ENCODE results near the gene ID2.

ID2 gene

GRCh38 chr2:8721410-8721809 is 39.6 kb downstream of the ID2 start:
- CTCF ChIA-PET = interaction anchor here (0.6 to 0.7 kb wide), 2 partner anchors 72 to 1334 kb away, joined by 3 read pairs; no protein-coding TSS in a partner anchor
- Histone ChIP-seq H3K4me3 (ENCODE audit: low read depth, low read length) (no peak overlapping the region), H3K27ac (ENCODE audit: extremely low read depth, low read depth, low read length) (no peak overlapping the region), H3K36me3 (ENCODE audit: control insufficient read depth in 2 of 2, insufficient read depth in 1 of 2, low read length in 2 of 2) (no peaks in the 10 kb centered on the region), H3K4me1 (ENCODE audit: control insufficient read depth, insufficient read depth, low read length) (no peaks in the 10 kb centered on the region), H3K9me3 (ENCODE audit: control insufficient read depth, insufficient read depth, low read depth, low read length) (no peaks in the 10 kb centered on the region)
- POLR2A ChIA-PET = no interaction called here
- no peak for TF ChIP-seq ZNF433 (tag by site-specific recombination; IDR thresholded peaks at IDR 0.05; ENCODE audit: low read depth)
- TF ChIP-seq ZNF664 (tag by site-specific recombination; IDR thresholded peaks at IDR 0.05) = no peak
- no peak for TF ChIP-seq ZNF121 (tag by site-specific recombination; IDR thresholded peaks at IDR 0.05)
- no peak for TF ChIP-seq ZNF341 (tag by site-specific recombination; IDR thresholded peaks at IDR 0.05; ENCODE audit: low read depth)
- TF ChIP-seq ELK4 (IDR thresholded peaks at IDR 0.05; ENCODE audit: borderline replicate concordance, low read depth, low read length) = no peak
- no peak for TF ChIP-seq ZNF19 (tag by site-specific recombination; IDR thresholded peaks at IDR 0.05; ENCODE audit: low read depth)
- no peak for TF ChIP-seq ZBTB26 (tag by site-specific recombination; optimal IDR thresholded peaks at IDR 0.05)
- TF ChIP-seq ZNF157 (tag by site-specific recombination; IDR thresholded peaks at IDR 0.05) = no peak
- TF ChIP-seq SALL2 (tag by site-specific recombination; IDR thresholded peaks at IDR 0.05; ENCODE audit: borderline replicate concordance) = no peak
- no peak for TF ChIP-seq ZNF18 (tag by site-specific recombination; IDR thresholded peaks at IDR 0.05)
- TF ChIP-seq KLF9 (tag by site-specific recombination; IDR thresholded peaks at IDR 0.05; ENCODE audit: low read depth) = no peak
- no peak for TF ChIP-seq KLF10 (tag by site-specific recombination; IDR thresholded peaks at IDR 0.05)
- TF ChIP-seq OVOL3 (tag by site-specific recombination; IDR thresholded peaks at IDR 0.05) = no peak
- no peak for TF ChIP-seq ZNF16 (tag by site-specific recombination; IDR thresholded peaks at IDR 0.05; ENCODE audit: low read depth)
- no peak for TF ChIP-seq ZNF214 (tag by site-specific recombination; IDR thresholded peaks at IDR 0.05; ENCODE audit: borderline replicate concordance)
- no peak for TF ChIP-seq WT1 (tag by site-specific recombination; IDR thresholded peaks at IDR 0.05)
- TF ChIP-seq ZNF133 (tag by site-specific recombination; IDR thresholded peaks at IDR 0.05) = no peak
- no peak for TF ChIP-seq HOXC10 (CRISPR knock-in tag; IDR thresholded peaks at IDR 0.05)
- TF ChIP-seq ZNF658 (tag by site-specific recombination; IDR thresholded peaks at IDR 0.05) = no peak

- ChIA-PET CTCF (no interaction called here), POLR2A (no interaction called here)
- no peak overlapping the region for H3K4me3 ChIP-seq (ENCODE audit: low read depth, low read length)
- H3K36me3 ChIP-seq (ENCODE audit: control insufficient read depth in 2 of 2, insufficient read depth in 1 of 2, low read length in 2 of 2) = no peaks in the 10 kb centered on the region
- no peaks in the 10 kb centered on the region for H3K9me3 ChIP-seq (ENCODE audit: control insufficient read depth, insufficient read depth, low read depth, low read length)
- no peak overlapping the region for H3K27ac ChIP-seq (ENCODE audit: extremely low read depth, low read depth, low read length)
- H3K4me1 ChIP-seq (ENCODE audit: control insufficient read depth, insufficient read depth, low read length) = no peaks in the 10 kb centered on the region
- TF ChIP-seq ZNF513 (tag by site-specific recombination; IDR thresholded peaks at IDR 0.05) (no peak), ZNF843 (tag by site-specific recombination; IDR thresholded peaks at IDR 0.05) (no peak), SETDB1 (IDR thresholded peaks at IDR 0.05; ENCODE audit: insufficient read length, low read length) (no peak), TRIM28 (IDR thresholded peaks at IDR 0.05; ENCODE audit: borderline replicate concordance, low read length) (no peak), ZSCAN4 (tag by site-specific recombination; IDR thresholded peaks at IDR 0.05) (no peak), ZBTB21 (tag by site-specific recombination; IDR thresholded peaks at IDR 0.05) (no peak), GLI2 (tag by site-specific recombination; IDR thresholded peaks at IDR 0.05; ENCODE audit: borderline replicate concordance, low read depth) (no peak), ZNF585B (tag by site-specific recombination; IDR thresholded peaks at IDR 0.05) (no peak), ZNF776 (tag by site-specific recombination; IDR thresholded peaks at IDR 0.05; ENCODE audit: borderline replicate concordance) (no peak)
Observed at GRCh38 chr2:8722986-8723385, 41.1 kb downstream of the ID2 start.
